IPS DF 4.7 (cell line): ENCODE data around the gene EMC1.
"Not testable (repeated sequence)": the region's sequence is repeated elsewhere in the genome, so short reads cannot be mapped to it uniquely, and the experiment has no call there.

Experiments
- DNase-seq: peaks from one replicate; pipeline ENCODE4 v3.0.0-alpha.2; 2013; ENCODE audit warnings: low spot score; ENCODE audit errors: extremely low read depth

Gene EMC1

DNA sequence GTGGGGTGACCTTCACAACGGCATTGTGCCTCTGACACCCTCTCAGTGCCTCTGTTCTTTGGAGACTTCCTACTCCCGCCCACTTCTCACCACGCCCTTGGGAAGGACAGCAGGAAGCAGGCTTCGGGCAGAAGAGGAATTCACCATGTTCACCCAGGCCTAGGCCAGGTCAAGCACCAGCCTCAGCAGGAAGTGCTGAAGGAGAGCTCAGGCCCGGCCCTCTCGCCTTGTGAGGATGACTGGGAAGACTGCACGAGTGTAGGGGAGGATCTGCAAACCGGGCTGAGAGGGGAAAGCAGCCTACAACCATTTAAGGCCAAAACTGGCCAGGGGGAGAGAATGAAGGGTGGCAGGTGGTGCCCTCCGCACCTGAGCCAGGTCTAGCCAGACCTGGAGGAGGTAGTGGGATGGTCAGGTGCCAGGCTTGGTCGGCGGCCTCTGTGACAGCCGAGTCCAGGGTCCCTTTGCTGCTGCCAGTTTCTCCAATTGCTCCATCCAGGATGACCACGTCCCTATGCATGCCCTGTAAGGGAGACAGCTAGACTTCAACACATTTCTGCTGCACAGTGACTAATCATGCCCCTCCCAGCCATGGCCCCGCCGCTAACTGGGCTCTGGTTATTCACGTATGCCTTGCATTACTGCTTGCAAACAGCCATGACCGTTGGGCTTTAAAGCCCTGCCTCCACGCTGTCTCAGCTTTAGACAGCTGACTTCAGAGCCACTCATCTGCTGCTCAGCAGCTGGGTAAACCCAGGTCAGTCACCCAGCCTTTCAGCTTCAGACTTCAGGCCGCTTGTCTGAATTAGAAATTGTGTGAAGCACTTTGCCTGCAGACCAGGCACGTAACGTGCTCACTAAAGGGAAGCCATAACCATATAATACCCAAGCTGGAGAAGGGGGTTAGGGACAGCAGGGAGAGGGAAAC, 9.2 kb upstream of the EMC1 start:
- no peak for DNase-seq

DNA sequence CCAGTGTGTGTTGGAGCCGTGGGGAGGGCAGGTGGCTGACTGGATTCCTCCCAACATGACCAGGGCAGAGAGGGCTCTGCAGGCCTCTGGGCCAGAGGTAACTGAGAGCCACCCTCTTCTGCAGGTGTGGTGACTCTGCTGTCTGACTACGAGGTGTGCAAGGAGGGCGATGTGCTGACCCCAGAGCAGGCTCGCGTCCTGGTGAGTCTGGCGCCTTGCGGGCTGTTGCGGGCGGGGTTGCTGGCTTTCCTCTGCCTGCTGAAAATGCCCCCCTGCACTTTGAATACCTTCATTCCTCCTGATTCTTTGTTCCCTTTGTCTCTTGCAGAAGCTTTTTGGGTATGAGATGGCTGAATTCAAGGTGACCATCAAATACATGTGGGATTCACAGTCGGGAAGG, 7.0 kb upstream of the EMC1 start:
- DNase-seq: no peak

DNA sequence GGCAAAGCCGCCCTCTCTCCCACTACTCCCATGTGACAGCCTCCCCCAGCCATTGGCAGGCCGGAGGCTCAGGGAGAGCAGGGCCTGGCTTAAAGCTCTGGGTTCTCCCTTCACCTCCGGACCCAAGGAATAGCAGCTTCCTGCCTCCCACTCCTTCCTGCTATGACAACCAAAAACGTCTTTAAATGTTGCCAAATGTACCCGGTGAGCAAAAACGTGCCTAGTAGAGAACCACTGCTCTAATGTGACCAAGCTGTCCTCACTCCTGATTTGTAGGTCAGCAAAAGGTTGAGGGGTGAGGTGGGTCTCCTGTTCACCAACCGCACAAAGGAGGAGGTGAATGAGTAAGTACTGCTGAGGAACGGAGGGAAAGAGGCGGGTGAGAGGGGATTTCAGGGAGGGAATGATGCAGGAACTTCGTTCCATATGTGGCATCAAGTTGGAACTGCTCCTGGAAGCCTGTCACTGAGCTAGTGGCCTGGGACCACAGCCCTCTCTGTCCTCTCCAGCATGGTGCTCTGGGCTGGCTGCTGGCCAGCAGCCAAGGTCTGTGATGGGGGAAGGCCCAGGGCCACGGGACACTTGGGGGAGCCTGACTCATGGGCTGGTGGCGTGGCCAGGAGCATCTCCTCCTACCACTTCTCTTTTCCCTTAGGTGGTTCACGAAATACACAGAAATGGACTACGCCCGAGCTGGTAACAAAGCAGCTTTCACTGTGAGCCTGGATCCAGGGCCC, 6.0 kb upstream of the EMC1 start:
- no peak for DNase-seq

DNA sequence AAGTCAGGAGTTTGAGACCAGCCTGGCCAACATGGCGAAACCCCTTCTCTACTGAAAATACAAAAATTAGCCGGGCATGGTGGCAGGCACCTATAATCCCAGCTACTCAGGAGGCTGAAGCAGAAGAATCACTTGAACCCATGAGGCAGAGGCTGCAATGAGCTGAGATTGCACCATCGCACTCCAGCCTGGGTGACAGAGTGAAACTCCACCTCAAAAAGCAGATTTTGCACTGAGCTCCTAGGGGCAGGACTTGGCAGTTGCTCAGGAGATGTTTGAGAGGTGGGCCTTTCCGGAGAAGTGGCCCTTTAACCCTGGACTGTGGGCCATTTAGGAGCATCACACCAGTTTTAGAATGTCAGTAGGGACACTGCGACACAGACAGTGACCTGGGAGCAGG, 5.0 kb upstream of the EMC1 start:
- not testable (repeated sequence) for DNase-seq

DNA sequence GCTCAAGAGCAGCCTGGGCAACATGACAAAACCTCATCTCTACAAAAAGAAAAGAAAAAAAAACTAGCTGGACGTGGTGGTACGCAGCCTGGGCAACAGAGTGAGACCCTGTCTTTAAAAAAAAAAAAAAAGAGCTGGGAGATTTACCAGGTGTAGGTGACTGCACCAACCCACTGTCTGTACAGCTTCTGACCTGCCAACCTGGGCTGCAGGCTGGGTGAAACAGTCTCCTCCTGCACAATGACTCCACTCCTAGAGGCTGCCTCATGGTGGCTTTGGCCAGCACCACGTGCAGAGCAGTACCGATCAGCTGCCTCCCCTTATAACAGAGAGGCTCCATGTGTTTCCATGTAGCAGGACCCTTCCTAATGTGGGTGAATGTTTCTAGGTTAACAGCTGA, 4.0 kb upstream of the EMC1 start:
- DNase-seq: no peak

DNA sequence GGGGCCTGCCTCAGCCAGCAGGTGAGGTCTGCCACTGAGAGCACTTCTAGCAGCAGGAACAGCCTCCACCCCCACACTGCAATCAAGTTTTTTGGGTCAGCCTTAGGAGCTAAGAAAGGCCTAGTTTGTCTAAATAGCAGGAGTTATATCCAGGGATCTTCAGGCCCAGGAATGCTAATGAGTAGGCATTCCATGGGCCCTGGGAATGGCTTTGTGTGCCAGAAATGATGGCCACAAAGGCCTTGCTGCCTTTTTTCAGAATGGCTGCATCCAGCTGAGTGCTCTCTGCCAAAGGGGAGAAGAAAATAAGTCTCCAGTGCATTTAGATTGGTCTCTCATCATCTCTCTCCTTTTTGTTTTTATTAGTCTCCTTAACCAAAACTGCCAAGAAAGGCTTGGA, 3.1 kb upstream of the EMC1 start:
- no peak for DNase-seq

DNA sequence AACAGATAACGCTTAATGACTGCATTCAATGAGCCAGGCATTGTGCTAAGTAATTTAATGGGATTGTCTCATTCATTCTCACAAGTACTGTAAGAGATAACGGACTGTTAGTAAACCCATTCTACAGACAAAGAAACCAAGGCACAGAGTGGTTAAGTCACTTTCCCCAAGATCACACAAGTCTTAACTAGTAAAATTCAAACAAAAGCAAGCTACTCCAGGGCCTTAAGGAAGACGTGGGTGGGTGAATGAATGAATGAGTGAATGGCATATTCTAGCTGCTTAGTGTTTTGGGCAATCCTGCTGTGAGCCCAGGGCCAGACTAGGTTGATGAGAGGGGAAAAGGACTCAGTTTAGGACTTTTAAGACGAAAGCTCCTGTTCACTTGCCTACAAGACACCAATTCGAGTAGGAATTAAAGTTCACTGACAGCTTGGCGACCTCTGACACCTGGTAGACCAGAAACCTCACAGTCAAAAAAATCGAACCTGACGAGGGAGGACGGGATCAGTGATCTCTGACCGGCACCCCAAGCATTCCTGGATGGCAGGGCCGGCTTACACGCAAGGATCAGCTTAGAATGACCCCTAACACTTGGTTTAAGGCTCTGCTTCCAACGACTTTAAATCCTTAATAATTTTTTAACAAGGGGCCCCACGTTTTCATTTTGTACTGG, 557 bp downstream of the EMC1 start:
- no peak for DNase-seq

DNA sequence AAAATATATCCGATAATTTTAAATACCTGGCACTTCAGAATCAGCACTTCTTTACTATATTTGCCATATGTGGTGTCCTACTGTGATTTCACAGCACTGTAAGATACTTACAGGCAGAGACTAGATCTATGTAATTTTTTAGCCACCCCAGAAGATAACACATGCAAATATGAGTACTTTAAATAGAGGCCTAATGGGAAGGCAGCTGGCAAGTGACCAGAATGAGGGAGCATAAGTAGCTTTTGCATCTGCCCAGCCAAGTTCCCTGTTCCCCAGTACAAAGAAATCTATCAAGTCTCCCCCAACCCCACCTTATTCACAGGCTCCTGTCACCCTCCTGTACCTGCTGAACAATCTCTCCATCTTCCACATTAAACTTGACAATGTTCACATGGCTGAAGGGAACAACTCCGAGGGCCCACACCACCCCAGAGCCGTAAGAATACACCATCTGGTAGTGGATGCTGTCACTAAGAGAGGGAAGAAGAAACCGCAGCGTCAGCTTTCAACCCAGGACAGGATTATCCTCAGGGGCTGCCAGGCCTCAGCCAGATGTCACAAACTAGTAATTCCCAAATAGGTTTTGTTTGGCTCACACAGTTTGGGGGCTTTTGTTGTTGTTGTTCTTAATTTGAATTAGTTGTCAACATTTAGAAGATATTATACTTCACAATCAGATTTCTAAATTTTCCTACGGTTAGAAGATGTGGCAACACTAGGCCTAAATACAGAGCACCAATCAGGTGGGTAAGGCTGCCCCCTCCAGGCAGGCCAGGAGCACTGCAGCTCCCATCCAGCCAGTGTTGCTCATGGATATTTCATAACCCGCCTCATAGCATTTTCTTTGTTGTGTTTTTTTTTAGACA, 10.4 kb downstream of the EMC1 start:
- DNase-seq: no peak

DNA sequence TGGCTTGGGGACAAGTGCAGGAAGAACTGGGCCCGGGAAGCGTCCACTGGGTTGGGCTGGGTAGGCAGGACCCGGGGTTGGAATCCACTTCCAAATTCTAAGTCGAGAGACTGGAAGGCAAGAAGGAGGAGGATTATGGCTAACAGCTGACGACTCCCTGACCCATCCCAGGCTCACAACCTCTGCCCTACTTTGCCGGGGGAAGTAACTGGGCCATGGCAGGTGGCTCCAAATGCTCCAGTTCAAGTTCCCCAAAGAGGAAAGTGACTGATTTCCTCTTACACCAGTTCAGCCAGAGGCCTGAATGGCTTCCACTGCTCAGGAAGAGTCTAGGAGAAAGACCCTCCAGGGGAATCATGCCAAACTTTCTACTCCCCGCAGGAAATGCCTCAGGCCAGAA, 11.4 kb downstream of the EMC1 start:
- DNase-seq: no peak

DNA sequence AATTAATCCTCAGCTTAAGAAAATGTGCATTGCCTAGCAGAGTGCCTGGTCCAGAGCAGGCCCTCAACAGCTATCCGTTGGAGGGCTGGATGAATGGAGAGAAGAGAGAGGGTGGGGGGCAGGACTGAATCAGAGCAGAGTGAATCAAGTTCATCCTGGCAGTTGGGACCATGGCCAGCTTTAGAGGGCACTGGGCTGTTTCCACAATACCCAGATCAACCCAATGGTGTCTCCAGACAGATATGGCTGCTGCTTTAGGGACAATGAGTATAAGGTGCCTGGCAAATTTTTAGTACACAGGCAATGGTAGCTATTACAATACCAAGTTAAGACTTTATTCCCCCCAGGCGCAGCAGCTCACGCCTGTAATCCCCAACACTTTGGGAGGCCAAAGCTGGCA, 17.1 kb downstream of the EMC1 start:
- DNase-seq: no peak

DNA sequence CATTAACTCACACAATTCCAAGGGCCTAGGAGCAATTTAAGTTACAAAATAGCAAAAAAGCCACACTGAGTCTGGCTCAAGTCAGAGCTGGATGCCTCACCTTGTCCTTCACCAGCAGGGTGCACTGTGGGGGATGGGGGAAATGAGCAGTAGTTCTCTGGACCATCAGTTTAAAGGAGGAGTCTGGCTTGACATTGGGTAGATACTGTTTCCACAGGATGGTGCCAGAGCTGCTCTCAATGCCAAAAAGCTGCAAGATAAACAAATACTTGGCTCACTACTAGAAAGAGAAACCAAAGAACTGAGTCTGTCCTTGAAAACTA, 18.8 kb downstream of the EMC1 start:
- DNase-seq: no peak

DNA sequence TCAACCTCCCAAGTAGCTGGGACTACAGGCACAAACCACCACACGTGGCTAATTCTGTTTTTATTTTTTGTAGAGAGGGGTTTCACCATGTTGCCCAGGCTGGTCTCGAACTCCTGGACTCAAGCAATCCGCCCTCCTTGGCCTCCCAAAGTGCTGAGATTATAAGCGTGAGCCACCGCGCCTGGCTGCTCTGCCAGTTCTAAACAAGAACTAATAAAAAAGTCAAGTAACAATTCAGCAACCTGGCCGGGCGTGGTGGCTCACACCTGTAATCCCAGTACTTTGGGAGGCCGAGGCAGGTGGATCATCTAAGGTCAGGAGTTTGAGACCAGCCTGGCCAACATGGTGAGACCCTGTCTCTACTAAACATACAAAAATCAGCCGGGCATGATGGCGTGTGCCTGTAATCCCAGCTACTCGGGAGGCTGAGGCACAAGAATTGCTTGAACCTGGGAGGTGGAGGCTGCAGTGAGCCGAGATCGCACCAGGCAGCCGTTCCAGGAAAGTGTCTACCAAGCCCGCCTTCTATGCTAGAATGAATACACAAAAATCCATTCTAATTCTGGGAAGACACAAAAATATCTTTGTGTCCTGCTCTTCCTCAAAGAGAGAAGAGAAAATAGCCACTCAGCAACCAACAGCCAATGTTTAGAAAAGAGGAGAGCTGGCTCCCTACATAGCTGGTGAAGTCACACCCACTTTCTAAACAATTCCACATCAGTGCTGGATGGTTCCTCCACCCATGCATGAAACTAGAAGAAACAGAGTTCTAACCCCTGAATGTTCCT, 19.4 kb downstream of the EMC1 start:
- not testable (repeated sequence) for DNase-seq

DNA sequence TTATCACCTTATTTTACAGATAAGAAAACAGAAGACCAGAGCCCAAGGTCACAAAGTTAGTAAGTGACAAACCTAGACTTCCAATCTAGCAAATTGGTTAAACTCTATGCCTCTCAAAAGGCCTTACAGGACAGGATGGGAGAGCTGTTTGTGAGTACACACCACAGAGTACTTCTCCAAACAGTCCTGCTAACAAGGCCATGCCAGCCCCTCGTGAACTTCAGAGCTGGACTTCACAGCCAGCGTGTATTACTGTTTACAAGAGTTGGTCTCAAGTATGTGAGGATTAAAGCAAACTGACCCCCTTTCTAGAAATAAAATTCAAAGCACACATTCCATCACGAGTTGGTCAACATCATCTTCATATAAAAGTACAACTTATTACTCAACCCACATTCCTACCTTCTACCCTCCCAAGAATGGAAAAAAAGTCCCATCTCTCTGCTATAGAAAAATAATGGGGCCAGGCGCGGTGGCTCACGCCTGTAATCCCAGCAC, 21.4 kb downstream of the EMC1 start:
- no peak for DNase-seq

DNA sequence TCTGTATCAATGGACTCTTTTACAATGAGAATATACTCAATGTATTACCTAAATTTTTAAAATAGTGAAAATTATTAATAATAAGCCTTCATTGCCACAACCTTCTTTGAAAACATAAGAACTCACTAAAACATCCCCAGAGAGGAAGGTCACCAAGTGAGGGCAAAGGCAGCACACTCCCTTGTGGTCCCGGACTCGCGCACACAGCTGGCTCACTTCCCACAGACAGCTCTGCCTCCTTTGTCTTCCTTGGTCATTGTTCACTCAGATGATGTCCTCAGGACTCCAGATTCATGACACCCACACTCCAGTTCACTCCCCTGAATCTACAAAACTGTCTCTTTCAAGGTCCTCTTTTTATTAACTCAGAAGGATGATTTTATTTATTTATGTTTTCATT, 22.1 kb downstream of the EMC1 start:
- DNase-seq: no peak

DNA sequence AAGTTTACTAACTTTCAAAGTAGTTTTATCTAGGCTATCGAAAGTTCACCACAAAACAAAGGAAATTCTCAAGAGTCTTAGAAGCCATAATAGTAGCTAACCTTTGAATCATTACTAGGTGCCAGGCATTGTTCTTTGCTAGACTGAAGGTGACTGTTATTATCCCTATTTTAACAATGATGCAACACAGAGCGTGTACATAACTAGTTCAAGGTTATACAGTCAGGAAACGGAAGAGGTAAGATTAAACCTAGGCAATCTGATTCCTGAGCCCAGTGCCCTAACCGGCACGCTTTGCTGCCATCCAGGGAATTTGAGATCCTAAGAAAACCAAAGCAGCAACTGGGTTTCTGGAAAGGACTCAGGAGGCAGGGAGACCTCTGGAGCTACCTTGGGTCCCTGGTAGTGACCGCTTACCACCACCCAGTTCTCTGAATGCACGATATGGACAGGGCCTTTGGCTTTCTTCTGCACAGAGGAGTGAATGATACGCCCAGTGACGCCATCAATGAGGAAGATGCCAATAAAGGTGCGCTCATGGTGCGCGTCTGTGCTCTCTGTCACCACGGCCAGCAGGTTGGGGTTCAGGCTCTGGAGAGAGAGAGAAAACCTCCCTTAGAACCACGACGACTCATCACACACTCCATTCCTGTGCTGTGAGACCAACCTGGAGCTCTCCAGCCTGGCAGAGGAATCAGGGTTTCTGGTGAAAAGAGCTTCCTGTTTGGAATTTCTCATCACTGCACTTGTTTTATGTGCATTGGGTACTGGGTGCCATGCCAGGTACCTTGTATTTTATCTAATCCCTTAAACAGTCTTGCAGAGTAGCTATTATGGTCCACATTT, 28.1 kb downstream of the EMC1 start:
- DNase-seq: no peak

DNA sequence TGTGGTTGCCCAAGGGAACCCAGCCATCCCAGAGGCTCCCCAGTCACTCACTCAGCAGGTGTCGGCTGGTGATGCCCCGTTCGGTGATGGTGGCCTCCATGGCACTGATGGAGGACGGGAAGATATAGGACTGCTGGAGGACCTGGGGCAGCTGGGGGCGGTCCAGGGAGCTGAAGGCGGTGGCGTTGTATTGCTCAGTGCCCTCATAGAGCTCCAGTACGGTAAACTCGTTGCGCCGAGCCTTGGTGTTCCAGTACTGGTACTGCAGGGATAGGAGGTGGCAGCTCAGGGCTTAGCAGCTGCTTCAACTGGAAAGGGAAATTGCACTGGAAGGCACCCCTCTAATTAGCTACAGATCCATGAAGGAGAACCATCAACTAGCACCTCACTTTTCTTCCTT, 28.8 kb downstream of the EMC1 start:
- no peak for DNase-seq

DNA sequence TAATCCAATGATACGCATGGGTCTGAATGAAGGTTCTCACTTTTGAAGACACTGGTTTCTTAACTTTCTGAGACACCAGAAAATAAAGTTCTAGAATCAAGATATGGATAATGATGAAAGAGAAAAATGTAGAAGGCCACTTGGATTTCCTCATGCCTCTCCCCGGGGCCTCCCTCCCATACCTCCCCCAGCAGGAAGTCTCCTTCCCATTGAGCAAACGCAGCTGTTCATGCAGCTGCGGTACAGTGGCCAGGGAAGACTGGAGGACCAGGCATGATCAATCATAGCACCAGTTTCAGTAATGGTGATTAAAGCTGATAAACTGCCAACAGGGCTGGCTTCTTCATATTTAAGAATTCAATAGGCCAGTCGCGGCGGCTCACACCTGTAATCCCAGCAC, 30.3 kb downstream of the EMC1 start:
- no peak for DNase-seq

DNA sequence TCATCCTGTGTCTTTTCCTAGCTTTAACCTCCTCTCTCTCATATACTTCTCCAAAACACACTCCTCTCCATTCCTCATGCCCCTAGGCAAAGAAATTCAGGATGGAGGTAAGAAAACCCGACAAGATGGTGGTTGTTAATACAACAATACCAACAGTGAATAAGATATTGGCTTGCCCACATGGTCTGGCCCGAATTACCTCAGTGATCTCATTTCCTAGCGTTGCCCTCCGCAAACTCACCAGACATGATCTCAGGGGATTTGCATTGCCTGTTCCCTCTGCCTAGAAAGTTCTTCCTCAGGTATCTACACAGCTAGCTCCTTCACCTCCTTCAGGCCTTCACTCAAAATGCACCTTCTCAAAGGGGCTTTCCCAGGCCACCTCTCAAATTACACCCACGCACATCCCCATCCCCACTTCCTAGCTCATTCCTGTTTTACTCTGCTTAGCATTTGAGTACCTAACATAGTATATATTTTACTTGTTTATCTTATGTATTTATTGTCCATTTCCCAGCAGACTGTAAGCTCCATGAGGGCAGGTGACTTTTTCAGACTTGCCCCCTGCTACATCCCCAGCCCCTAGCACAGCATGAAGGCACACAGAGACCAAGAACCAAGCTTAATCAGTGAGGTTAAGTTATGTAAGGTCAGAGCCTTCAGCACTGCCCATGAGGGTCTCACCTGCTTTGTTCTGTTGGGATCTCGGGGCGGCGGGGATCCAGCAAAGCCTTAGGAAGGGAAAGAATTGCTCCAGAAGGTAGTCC, 31.1 kb downstream of the EMC1 start:
- DNase-seq: no peak

DNA sequence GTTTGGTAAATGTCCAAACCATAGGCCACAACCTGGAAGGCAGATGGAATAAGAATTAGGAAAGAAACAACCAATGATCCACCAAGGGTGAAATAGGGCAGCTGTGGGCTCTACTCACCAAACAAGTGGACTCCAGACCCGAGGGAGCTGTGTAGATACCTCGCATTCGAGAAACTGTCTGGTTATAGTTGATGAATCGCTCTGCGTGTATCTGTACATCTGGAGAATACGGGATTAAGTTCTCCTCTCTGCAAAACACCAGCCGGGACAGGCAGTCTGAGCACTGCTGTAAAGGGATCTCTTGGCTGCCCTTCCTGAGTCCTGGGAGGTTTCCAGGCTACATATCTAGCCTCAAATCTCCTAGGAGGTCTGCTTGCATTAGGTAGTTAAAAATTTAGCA, 31.9 kb downstream of the EMC1 start:
- no peak for DNase-seq
